H9 (cell line): ENCODE measurements around the gene CHRDL1. TPM values are rescaled to one million over a fixed set of nuclear protein-coding genes. Genes with fewer than 3 reads are reported as not detected.

Experiments used
- DNase-seq: peaks from one replicate; pipeline ENCODE4 v3.0.0-alpha.2; 2017
- H2AFZ ChIP-seq: one replicate; pipeline ENCODE4 v1.6.1; 2013; ENCODE audit warnings: mild to moderate bottlenecking, low read length, control low read depth, moderate library complexity
- H2AK5ac ChIP-seq: 2 replicates; pipeline ENCODE4 v1.6.1; 2013; ENCODE audit warnings: low read length, control low read depth, mixed read lengths; ENCODE audit not compliant: insufficient read length
- H2BK120ac ChIP-seq: one replicate; pipeline ENCODE4 v1.6.1; 2013; ENCODE audit warnings: low read depth, mild to moderate bottlenecking, low read length, control low read depth, inconsistent platforms; ENCODE audit not compliant: poor library complexity, severe bottlenecking
- H2BK12ac ChIP-seq: 2 replicates; pipeline ENCODE4 v1.6.1; 2013; ENCODE audit warnings: low read length, control low read depth, mixed read lengths, low read depth; ENCODE audit not compliant: insufficient read length
- H2BK15ac ChIP-seq: 2 replicates; pipeline ENCODE4 v1.6.1; 2013; ENCODE audit warnings: low read depth, low read length, control low read depth
- H2BK20ac ChIP-seq: one replicate; pipeline ENCODE4 v1.6.1; 2013; ENCODE audit warnings: low read depth, mild to moderate bottlenecking, low read length, control low read depth, inconsistent platforms; ENCODE audit not compliant: poor library complexity, severe bottlenecking
- H2BK5ac ChIP-seq: 2 replicates; pipeline ENCODE4 v1.6.1; 2013; ENCODE audit warnings: low read length, control low read depth, mixed read lengths; ENCODE audit not compliant: insufficient read length
- H3K14ac ChIP-seq: 2 replicates; pipeline ENCODE4 v1.6.1; 2013; ENCODE audit warnings: low read length, control low read depth; ENCODE audit not compliant: insufficient read depth
- H3K18ac ChIP-seq: 2 replicates; pipeline ENCODE4 v1.6.1; 2013; ENCODE audit warnings: low read depth, mild to moderate bottlenecking, mixed read lengths, low read length, control low read depth; ENCODE audit not compliant: insufficient read length
- H3K23ac ChIP-seq: 2 replicates; pipeline ENCODE4 v1.6.1; 2013; ENCODE audit warnings: low read length, control low read depth, mixed read lengths, low read depth; ENCODE audit not compliant: insufficient read length
- H3K23me2 ChIP-seq: 2 replicates; pipeline ENCODE4 v1.6.1; 2013; ENCODE audit warnings: low read depth, mild to moderate bottlenecking, mixed read lengths, low read length, control low read depth; ENCODE audit not compliant: insufficient read length, poor library complexity, severe bottlenecking
- H3K27ac ChIP-seq: 2 replicates; pipeline ENCODE4 v1.5.1; 2013; ENCODE audit warnings: low read length, control low read depth, mixed read lengths, low read depth; ENCODE audit not compliant: insufficient read length
- H3K27me3 ChIP-seq: 2 replicates; pipeline ENCODE4 v1.6.1; 2013; ENCODE audit warnings: low read length, control low read depth, inconsistent platforms; ENCODE audit not compliant: insufficient read depth
- H3K4ac ChIP-seq: 2 replicates; pipeline ENCODE4 v1.6.1; 2013; ENCODE audit warnings: low read depth, mild to moderate bottlenecking, control low read depth, inconsistent platforms, low read length, moderate library complexity
- H3K4me1 ChIP-seq: 2 replicates; pipeline ENCODE4 v1.6.1; 2013; ENCODE audit warnings: low read length, control low read depth, inconsistent platforms; ENCODE audit not compliant: insufficient read depth
- H3K4me2 ChIP-seq: 2 replicates; pipeline ENCODE4 v1.6.1; 2013; ENCODE audit warnings: low read length, control low read depth, mixed read lengths; ENCODE audit not compliant: insufficient read length, insufficient read depth
- H3K56ac ChIP-seq: 2 replicates; pipeline ENCODE4 v1.6.1; 2013; ENCODE audit warnings: low read depth, mild to moderate bottlenecking, mixed read lengths, low read length, control low read depth; ENCODE audit not compliant: insufficient read length
- H3K79me1 ChIP-seq: 2 replicates; pipeline ENCODE4 v1.6.1; 2013; ENCODE audit warnings: low read depth, mild to moderate bottlenecking, moderate library complexity, low read length, control low read depth, inconsistent platforms; ENCODE audit not compliant: insufficient read depth, poor library complexity, severe bottlenecking
- H3K79me2 ChIP-seq: 2 replicates; pipeline ENCODE4 v1.6.1; 2013; ENCODE audit warnings: low read length, control low read depth, inconsistent platforms; ENCODE audit not compliant: insufficient read depth
- H3K9ac ChIP-seq: 2 replicates; pipeline ENCODE4 v1.6.1; 2013; ENCODE audit warnings: low read length, control low read depth, mixed read lengths; ENCODE audit not compliant: insufficient read length; ENCODE audit errors: extremely low read depth
- H3K9me3 ChIP-seq: one replicate; pipeline ENCODE4 v1.6.1; 2013; ENCODE audit warnings: low read depth, low read length, inconsistent platforms; ENCODE audit not compliant: control insufficient read depth
- H3T11ph ChIP-seq: one replicate; pipeline ENCODE4 v1.6.1; 2013; ENCODE audit warnings: mild to moderate bottlenecking, low read length, control low read depth, inconsistent platforms
- H4K20me1 ChIP-seq: one replicate; pipeline ENCODE4 v1.6.1; 2013; ENCODE audit not compliant: control insufficient read depth, insufficient read length, insufficient read depth
- H4K5ac ChIP-seq: 2 replicates; pipeline ENCODE4 v1.6.1; 2013; ENCODE audit warnings: low read depth, mild to moderate bottlenecking, mixed read lengths, low read length, control low read depth; ENCODE audit not compliant: insufficient read length
- H4K8ac ChIP-seq: replicated peaks from 2 replicates; pipeline ENCODE4 v1.6.1; 2013; ENCODE audit warnings: low read length, control low read depth, mixed read lengths, low read depth; ENCODE audit not compliant: insufficient read length
- H4K91ac ChIP-seq: 2 replicates; pipeline ENCODE4 v1.6.1; 2013; ENCODE audit warnings: low read depth, mild to moderate bottlenecking, moderate library complexity, mixed read lengths, low read length, control low read depth; ENCODE audit not compliant: insufficient read length
- H3K27ac Mint-ChIP-seq, 3 experiments: 2 replicates in 2 of 3; 3 replicates in 1 of 3; pipeline ENCODE4 v1.8.0; 2020 to 2021; ENCODE audit warnings: mixed read lengths in 3 of 3, mild to moderate bottlenecking in 1 of 3, moderate library complexity in 1 of 3
- H3K27me3 Mint-ChIP-seq: 2 replicates; pipeline ENCODE4 v1.8.0; 2021; ENCODE audit warnings: low read depth, mild to moderate bottlenecking, moderate library complexity, mixed read lengths
- H3K36me3 Mint-ChIP-seq, 3 experiments: 2 replicates in 2 of 3; 3 replicates in 1 of 3; pipeline ENCODE4 v1.8.0; 2020 to 2021; ENCODE audit warnings: low read depth in 3 of 3, mixed read lengths in 3 of 3; ENCODE audit not compliant: insufficient read depth in 1 of 3
- H3K4me1 Mint-ChIP-seq, 2 experiments: 2 replicates each; pipeline ENCODE4 v1.8.0; 2020; ENCODE audit warnings: mixed read lengths in 2 of 2
- H3K4me3 Mint-ChIP-seq, 2 experiments: 2 replicates in 1 of 2; 3 replicates in 1 of 2; pipeline ENCODE4 v1.8.0; 2020 to 2021; ENCODE audit warnings: mild to moderate bottlenecking in 2 of 2, mixed read lengths in 2 of 2, moderate library complexity in 1 of 2
- H3K9me3 Mint-ChIP-seq, 2 experiments: 2 replicates in 1 of 2; 3 replicates in 1 of 2; pipeline ENCODE4 v1.8.0; 2020; ENCODE audit warnings: mild to moderate bottlenecking in 2 of 2, mixed read lengths in 2 of 2, moderate library complexity in 1 of 2
- whole genome bisulfite sequencing: extraction: QIAGEN DNeasy Blood & Tissue Kit; methylation state at CpG from one replicate; pipeline ENCODE4 v1.1.7; 2013; ENCODE audit warnings: missing lambda C conversion rate, low lambda C conversion rate, mixed read lengths; ENCODE audit not compliant: insufficient read length; ENCODE audit errors: extremely low coverage; 5-methylcytosine and 5-hydroxymethylcytosine counted together
- total RNA-seq: library from RNA; stranded (reverse); gene quantifications from 2 replicates; pipeline ENCODE4 v1.2.1, GENCODE V29; 2021
- TF ChIP-seq, protein P1 (sequence below): fragments of 200-600 bp; sonication (generic); conservative IDR thresholded peaks from 3 replicates; pipeline ENCODE4 v1.8.0; 2021; ENCODE audit warnings: antibody characterized with exemption, mild to moderate bottlenecking

The CHRDL1 gene
- total RNA-seq, 1 experiment from 2014 or later = 11.8 TPM

DNA sequence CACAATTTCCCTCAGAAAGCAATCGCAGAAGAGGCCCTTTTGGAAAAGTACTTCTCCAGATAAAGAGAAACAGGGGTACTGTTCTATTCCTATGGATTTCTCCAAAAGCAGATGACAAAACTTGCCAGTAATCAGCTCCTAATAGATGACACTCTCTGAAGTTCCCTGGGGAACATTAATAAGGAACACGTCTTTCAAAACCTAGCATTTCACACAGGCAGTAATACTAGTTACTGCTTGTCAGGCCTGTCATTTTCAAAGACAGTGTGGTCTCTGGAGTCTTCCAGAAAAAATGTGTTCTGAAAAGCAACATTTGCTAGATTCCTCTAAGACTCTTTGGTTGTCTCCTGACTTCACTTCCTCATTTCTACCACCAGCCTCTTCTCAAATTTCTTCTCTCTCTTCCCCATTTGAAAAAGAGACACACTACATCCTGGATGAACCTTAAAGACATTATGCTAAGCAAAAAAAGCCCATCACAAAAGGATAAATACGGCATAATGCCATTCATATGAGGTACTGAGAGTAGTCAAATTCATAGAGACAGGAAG lies 47.3 kb downstream of the CHRDL1 start:
- Histone ChIP-seq H4K20me1 (no peaks in the 10 kb centered on the region), H2BK120ac (no peak overlapping the region), H4K5ac (no peak overlapping the region), H2BK15ac (no peak overlapping the region), H3K4me2 (no peak overlapping the region), H2AFZ (no peak overlapping the region), H3K23ac (no peak overlapping the region), H3K4ac (no peak overlapping the region), H3K18ac (no peak overlapping the region), H2BK20ac (no peak overlapping the region), H3K27me3 (no peaks in the 10 kb centered on the region), H2AK5ac (no peak overlapping the region), H3K14ac (no peak overlapping the region), H3K23me2 (no peaks in the 10 kb centered on the region), H2BK5ac (no peak overlapping the region), H4K91ac (no peak overlapping the region), H2BK12ac (no peak overlapping the region), H4K8ac (no peak overlapping the region), H3K4me1 (0 out of 2 replicates have a peak, but pooled peaks cover 2% of the 10 kb centered on the region), H3K27ac (no peak overlapping the region), H3T11ph (no peak overlapping the region), H3K79me2 (no peaks in the 10 kb centered on the region), H3K79me1 (no peaks in the 10 kb centered on the region), H3K9me3 (no peaks in the 10 kb centered on the region), H3K9ac (no peak overlapping the region), H3K56ac (no peak overlapping the region)
- H3K4me1 Mint-ChIP-seq = peaks cover 23 to 24% of the 10 kb centered on the region in 2 experiments
- no peaks in the 10 kb centered on the region for H3K36me3 Mint-ChIP-seq
- H3K27me3 Mint-ChIP-seq = no peaks in the 10 kb centered on the region
- TF ChIP-seq, protein P1, sequence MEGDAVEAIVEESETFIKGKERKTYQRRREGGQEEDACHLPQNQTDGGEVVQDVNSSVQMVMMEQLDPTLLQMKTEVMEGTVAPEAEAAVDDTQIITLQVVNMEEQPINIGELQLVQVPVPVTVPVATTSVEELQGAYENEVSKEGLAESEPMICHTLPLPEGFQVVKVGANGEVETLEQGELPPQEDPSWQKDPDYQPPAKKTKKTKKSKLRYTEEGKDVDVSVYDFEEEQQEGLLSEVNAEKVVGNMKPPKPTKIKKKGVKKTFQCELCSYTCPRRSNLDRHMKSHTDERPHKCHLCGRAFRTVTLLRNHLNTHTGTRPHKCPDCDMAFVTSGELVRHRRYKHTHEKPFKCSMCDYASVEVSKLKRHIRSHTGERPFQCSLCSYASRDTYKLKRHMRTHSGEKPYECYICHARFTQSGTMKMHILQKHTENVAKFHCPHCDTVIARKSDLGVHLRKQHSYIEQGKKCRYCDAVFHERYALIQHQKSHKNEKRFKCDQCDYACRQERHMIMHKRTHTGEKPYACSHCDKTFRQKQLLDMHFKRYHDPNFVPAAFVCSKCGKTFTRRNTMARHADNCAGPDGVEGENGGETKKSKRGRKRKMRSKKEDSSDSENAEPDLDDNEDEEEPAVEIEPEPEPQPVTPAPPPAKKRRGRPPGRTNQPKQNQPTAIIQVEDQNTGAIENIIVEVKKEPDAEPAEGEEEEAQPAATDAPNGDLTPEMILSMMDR = no peak
- H3K4me3 Mint-ChIP-seq = no peak overlapping the region
- H3K27ac Mint-ChIP-seq = no peak overlapping the region
- no peak for DNase-seq
- no peaks in the 10 kb centered on the region for H3K9me3 Mint-ChIP-seq
- WGBS = no CpG with 5 or more reads among the region's 3 CpGs
